ENCODE measurements around the gene FAT2. TPM values are rescaled to one million over a fixed set of nuclear protein-coding genes. Genes with fewer than 3 reads are reported as not detected.

FAT2 gene
- total and polyA plus RNA-seq, 2 experiments from 2014 or later = 0.06 to 0.59 TPM

DNA sequence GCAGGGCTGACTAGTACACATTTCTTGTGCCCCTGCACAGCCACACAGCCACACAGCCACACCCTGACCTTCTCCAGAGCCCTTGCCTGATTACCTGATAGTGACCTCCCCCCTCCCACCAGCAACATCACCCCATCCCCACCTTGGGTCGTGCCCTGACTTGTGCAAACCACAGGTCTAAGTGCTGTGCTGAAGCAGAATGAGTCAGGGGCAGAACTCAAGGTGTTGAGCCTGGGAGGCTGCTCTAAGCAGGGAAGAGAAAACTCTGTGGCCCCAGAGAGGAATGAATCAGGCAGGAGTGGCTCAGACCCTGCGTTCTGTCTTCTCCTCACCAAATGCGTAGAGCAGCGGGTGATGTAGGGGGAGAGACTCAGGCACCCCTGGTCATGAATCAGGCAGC, 24.3 kb upstream of the FAT2 start (continued):
- TF ChIP-seq, protein P1, sequence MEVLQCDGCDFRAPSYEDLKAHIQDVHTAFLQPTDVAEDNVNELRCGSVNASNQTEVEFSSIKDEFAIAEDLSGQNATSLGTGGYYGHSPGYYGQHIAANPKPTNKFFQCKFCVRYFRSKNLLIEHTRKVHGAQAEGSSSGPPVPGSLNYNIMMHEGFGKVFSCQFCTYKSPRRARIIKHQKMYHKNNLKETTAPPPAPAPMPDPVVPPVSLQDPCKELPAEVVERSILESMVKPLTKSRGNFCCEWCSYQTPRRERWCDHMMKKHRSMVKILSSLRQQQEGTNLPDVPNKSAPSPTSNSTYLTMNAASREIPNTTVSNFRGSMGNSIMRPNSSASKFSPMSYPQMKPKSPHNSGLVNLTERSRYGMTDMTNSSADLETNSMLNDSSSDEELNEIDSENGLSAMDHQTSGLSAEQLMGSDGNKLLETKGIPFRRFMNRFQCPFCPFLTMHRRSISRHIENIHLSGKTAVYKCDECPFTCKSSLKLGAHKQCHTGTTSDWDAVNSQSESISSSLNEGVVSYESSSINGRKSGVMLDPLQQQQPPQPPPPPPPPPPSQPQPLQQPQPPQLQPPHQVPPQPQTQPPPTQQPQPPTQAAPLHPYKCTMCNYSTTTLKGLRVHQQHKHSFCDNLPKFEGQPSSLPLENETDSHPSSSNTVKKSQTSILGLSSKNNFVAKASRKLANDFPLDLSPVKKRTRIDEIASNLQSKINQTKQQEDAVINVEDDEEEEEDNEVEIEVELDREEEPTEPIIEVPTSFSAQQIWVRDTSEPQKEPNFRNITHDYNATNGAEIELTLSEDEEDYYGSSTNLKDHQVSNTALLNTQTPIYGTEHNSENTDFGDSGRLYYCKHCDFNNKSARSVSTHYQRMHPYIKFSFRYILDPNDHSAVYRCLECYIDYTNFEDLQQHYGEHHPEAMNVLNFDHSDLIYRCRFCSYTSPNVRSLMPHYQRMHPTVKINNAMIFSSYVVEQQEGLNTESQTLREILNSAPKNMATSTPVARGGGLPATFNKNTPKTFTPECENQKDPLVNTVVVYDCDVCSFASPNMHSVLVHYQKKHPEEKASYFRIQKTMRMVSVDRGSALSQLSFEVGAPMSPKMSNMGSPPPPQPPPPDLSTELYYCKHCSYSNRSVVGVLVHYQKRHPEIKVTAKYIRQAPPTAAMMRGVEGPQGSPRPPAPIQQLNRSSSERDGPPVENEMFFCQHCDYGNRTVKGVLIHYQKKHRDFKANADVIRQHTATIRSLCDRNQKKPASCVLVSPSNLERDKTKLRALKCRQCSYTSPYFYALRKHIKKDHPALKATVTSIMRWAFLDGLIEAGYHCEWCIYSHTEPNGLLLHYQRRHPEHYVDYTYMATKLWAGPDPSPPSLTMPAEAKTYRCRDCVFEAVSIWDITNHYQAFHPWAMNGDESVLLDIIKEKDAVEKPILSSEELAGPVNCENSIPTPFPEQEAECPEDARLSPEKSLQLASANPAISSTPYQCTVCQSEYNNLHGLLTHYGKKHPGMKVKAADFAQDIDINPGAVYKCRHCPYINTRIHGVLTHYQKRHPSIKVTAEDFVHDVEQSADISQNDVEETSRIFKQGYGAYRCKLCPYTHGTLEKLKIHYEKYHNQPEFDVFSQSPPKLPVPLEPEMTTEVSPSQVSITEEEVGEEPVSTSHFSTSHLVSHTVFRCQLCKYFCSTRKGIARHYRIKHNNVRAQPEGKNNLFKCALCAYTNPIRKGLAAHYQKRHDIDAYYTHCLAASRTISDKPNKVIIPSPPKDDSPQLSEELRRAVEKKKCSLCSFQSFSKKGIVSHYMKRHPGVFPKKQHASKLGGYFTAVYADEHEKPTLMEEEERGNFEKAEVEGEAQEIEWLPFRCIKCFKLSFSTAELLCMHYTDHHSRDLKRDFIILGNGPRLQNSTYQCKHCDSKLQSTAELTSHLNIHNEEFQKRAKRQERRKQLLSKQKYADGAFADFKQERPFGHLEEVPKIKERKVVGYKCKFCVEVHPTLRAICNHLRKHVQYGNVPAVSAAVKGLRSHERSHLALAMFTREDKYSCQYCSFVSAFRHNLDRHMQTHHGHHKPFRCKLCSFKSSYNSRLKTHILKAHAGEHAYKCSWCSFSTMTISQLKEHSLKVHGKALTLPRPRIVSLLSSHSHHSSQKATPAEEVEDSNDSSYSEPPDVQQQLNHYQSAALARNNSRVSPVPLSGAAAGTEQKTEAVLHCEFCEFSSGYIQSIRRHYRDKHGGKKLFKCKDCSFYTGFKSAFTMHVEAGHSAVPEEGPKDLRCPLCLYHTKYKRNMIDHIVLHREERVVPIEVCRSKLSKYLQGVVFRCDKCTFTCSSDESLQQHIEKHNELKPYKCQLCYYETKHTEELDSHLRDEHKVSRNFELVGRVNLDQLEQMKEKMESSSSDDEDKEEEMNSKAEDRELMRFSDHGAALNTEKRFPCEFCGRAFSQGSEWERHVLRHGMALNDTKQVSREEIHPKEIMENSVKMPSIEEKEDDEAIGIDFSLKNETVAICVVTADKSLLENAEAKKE (CRISPR knock-in tag; IDR thresholded peaks at IDR 0.05) = no peak
- TF ChIP-seq CREB1 (CRISPR knock-in tag; IDR thresholded peaks at IDR 0.05; ENCODE audit: low read depth) (no peak), ETS1 (IDR thresholded peaks at IDR 0.05) (no peak), EZH2phosphoT487 (IDR thresholded peaks at IDR 0.05; ENCODE audit: unreplicated experiment) (no peak), STAT1 (IDR thresholded peaks at IDR 0.05; ENCODE audit: unreplicated experiment) (no peak)

GRCh38 chr5:151614565-151614964, 23.4 kb upstream of the FAT2 start:
- no peaks in the 10 kb centered on the region for H3K27me3 ChIP-seq (ENCODE audit: insufficient read depth)
- no peak overlapping the region for H3K27ac ChIP-seq (ENCODE audit: low read depth)
- H3K79me2 ChIP-seq (replicated peaks; ENCODE audit: insufficient read depth) = no peaks in the 10 kb centered on the region
- Mint-ChIP-seq H3K4me1 (peaks cover 18% of the 10 kb centered on the region), H3K27me3 (ENCODE audit: insufficient read depth, low read depth, poor library complexity) (peaks cover 7% of the 10 kb centered on the region), H3K27ac (no peak overlapping the region), H3K4me3 (no peak overlapping the region), H3K9me3 (no peaks in the 10 kb centered on the region; the same call in 2 of the 3 replicates), H3K36me3 (ENCODE audit: low read depth) (no peaks in the 10 kb centered on the region)
- 0 out of 2 replicates have a peak, but pooled peaks cover 2% of the 10 kb centered on the region for H3K9me2 ChIP-seq (ENCODE audit: insufficient read depth)
- no peaks in the 10 kb centered on the region for H3K36me3 ChIP-seq (ENCODE audit: insufficient read depth)
- H4K20me1 ChIP-seq (replicated peaks; ENCODE audit: insufficient read depth) = no peaks in the 10 kb centered on the region
- H3K4me2 ChIP-seq = no peak overlapping the region
- H3K4me1 ChIP-seq (ENCODE audit: insufficient read depth) = peaks cover 19% of the 10 kb centered on the region
- DNase-seq (ENCODE audit: low spot score) (no peak), ATAC-seq (no peak)
- no peak overlapping the region for H3K4me3 ChIP-seq
- TF ChIP-seq ZNF114 (CRISPR knock-in tag; IDR thresholded peaks at IDR 0.05) = no peak
- H2AFZ ChIP-seq = no peak overlapping the region
- H3F3A ChIP-seq (replicated peaks; ENCODE audit: low read depth) = no peaks in the 10 kb centered on the region
